Neuronal stem cell (in vitro differentiated cells): ENCODE measurements around the gene MRPS34.

Experiments used
- DNase-seq: peaks from one replicate; pipeline ENCODE4 v3.0.0-alpha.2; 2013; ENCODE audit warnings: low spot score
- H2AFZ ChIP-seq: one replicate; pipeline ENCODE4 v1.6.1; 2013; ENCODE audit warnings: mild to moderate bottlenecking, low read length, inconsistent platforms
- H2AK5ac ChIP-seq: 2 replicates; pipeline ENCODE4 v1.6.1; 2013; ENCODE audit warnings: low read depth, mild to moderate bottlenecking, inconsistent platforms, low read length, moderate library complexity, mixed read lengths
- H2BK120ac ChIP-seq: 2 replicates; pipeline ENCODE4 v1.6.1; 2013; ENCODE audit warnings: low read depth, mild to moderate bottlenecking, inconsistent platforms, low read length, moderate library complexity, mixed read lengths
- H2BK12ac ChIP-seq: one replicate; pipeline ENCODE4 v1.6.1; 2013; ENCODE audit warnings: low read length, inconsistent platforms
- H2BK15ac ChIP-seq: 2 replicates; pipeline ENCODE4 v1.6.1; 2013; ENCODE audit warnings: mild to moderate bottlenecking, low read length, inconsistent platforms, mixed read lengths
- H2BK5ac ChIP-seq: one replicate; pipeline ENCODE4 v1.6.1; 2013; ENCODE audit warnings: inconsistent platforms, mild to moderate bottlenecking, low read length, moderate library complexity
- H3K14ac ChIP-seq: one replicate; pipeline ENCODE4 v1.6.1; 2013; ENCODE audit warnings: low read length, inconsistent platforms
- H3K18ac ChIP-seq: 2 replicates; pipeline ENCODE4 v1.6.1; 2013; ENCODE audit warnings: low read length, inconsistent platforms
- H3K23ac ChIP-seq: 2 replicates; pipeline ENCODE4 v1.6.1; 2013; ENCODE audit warnings: low read depth, mild to moderate bottlenecking, mixed read lengths, low read length, inconsistent platforms; ENCODE audit not compliant: poor library complexity
- H3K27ac ChIP-seq: replicated peaks from 3 replicates; pipeline ENCODE4 v1.5.1; 2013; ENCODE audit warnings: low read length, inconsistent platforms
- H3K27me3 ChIP-seq, 3 experiments: 2 replicates each; pipeline ENCODE4 v1.6.1; 2013; ENCODE audit warnings: low read length in 3 of 3, mild to moderate bottlenecking in 2 of 3, inconsistent platforms in 1 of 3, low read depth in 1 of 3, mixed read lengths in 1 of 3, moderate library complexity in 1 of 3; ENCODE audit not compliant: control insufficient read depth in 3 of 3, insufficient read depth in 3 of 3
- H3K36me3 ChIP-seq, 2 donors: replicated peaks in 1 of 2; 2 replicates each; pipeline ENCODE4 v1.6.1; 2013; ENCODE audit warnings: low read length in 2 of 2; ENCODE audit not compliant: control insufficient read depth in 2 of 2, insufficient read depth in 2 of 2
- H3K4ac ChIP-seq: 2 replicates; pipeline ENCODE4 v1.6.1; 2013; ENCODE audit warnings: inconsistent platforms, mild to moderate bottlenecking, low read length, moderate library complexity
- H3K4me1 ChIP-seq, 2 donors: 1 replicate in 1 of 2; 2 replicates in 1 of 2; pipeline ENCODE4 v1.6.1; 2013; ENCODE audit warnings: low read length in 2 of 2, low read depth in 1 of 2; ENCODE audit not compliant: control insufficient read depth in 2 of 2, insufficient read depth in 1 of 2
- H3K4me2 ChIP-seq: one replicate; pipeline ENCODE4 v1.6.1; 2013; ENCODE audit warnings: mild to moderate bottlenecking, low read length, inconsistent platforms; ENCODE audit not compliant: insufficient read depth, poor library complexity, severe bottlenecking
- H3K4me3 ChIP-seq, 2 donors: 2 replicates each; pipeline ENCODE4 v1.5.1; 2013; ENCODE audit warnings: low read length in 2 of 2, mild to moderate bottlenecking in 2 of 2, inconsistent platforms in 1 of 2, moderate library complexity in 1 of 2
- H3K79me1 ChIP-seq: one replicate; pipeline ENCODE4 v1.6.1; 2013; ENCODE audit warnings: low read depth, mild to moderate bottlenecking, inconsistent platforms, low read length, moderate library complexity
- H3K9ac ChIP-seq: one replicate; pipeline ENCODE4 v1.6.1; 2013; ENCODE audit warnings: mild to moderate bottlenecking, low read depth, low read length, inconsistent platforms; ENCODE audit not compliant: poor library complexity
- H3K9me3 ChIP-seq, 2 donors: replicated peaks in 1 of 2; 2 replicates each; pipeline versions ENCODE3 to v1.6.1; 2013; ENCODE audit warnings: low read length in 2 of 2, mild to moderate bottlenecking in 2 of 2, inconsistent platforms in 1 of 2, low read depth in 1 of 2, mixed read lengths in 1 of 2, moderate library complexity in 1 of 2; ENCODE audit not compliant: control insufficient read depth in 2 of 2, insufficient read depth in 1 of 2
- H4K8ac ChIP-seq: one replicate; pipeline ENCODE4 v1.6.1; 2013; ENCODE audit warnings: low read depth, mild to moderate bottlenecking, inconsistent platforms, low read length, moderate library complexity
- H4K91ac ChIP-seq: one replicate; pipeline ENCODE4 v1.6.1; 2013; ENCODE audit warnings: low read length, low read depth, mild to moderate bottlenecking, inconsistent platforms; ENCODE audit not compliant: poor library complexity
- WGBS, 2 donors: extraction: QIAGEN DNeasy Blood & Tissue Kit; methylation state at CpG; one replicate each; pipeline ENCODE4 v1.1.7; 2013; ENCODE audit warnings: missing lambda C conversion rate in 2 of 2, mixed read lengths in 1 of 2; ENCODE audit not compliant: insufficient read length in 2 of 2, insufficient replicate concordance in 1 of 2; ENCODE audit errors: extremely low coverage in 2 of 2; 5-methylcytosine and 5-hydroxymethylcytosine counted together

Gene MRPS34

GRCh38 chr16:1817716-1818115 is 44.8 kb upstream of the MRPS34 start:
- Histone ChIP-seq H3K4me2 (no peak overlapping the region), H3K18ac (no peak overlapping the region), H2BK5ac (peak overlapping the region; percentile 75), H3K4me3 (no peak overlapping the region), H3K4me1 (no peaks in the 10 kb centered on the region), H2AK5ac (no peak overlapping the region), H3K23ac (no peak overlapping the region), H3K14ac (no peak overlapping the region), H3K36me3 (peaks cover 15 to 65% of the 10 kb centered on the region in 2 donors), H3K4ac (no peak overlapping the region), H3K9ac (no peak overlapping the region), H2BK12ac (no peak overlapping the region), H2AFZ (no peak overlapping the region), H4K8ac (peak overlapping the region; percentile 65), H3K27ac (no peak overlapping the region), H3K79me1 (peaks cover 13% of the 10 kb centered on the region), H4K91ac (no peak overlapping the region), H3K9me3 (no peaks in the 10 kb centered on the region), H2BK120ac (no peak overlapping the region), H3K27me3 (no peaks in the 10 kb centered on the region), H2BK15ac (no peak overlapping the region)
- WGBS, 2 donors, result no CpG with 5 or more reads among the region's 17 CpGs
- DNase-seq, result no peak

DNA sequence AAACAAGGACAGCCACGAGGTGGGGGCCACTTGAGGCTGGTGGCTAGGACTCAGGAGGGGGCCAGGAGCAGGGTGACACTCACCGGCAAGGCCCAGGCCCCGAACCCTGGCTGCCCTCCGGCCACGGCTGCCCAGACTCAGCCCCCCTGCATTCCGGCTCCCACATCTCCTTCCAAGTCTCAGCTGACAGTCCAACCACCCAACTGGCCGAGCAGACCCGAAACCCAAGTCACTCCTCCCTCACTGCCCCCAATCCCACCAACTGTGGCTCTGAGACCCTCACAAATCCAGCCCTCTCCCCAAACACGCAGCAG is 44.3 kb upstream of the MRPS34 start:
- no peak overlapping the region for H3K18ac ChIP-seq
- no peak overlapping the region for H2AFZ ChIP-seq
- no peaks in the 10 kb centered on the region for H3K9me3 ChIP-seq
- peaks cover 10% of the 10 kb centered on the region for H3K79me1 ChIP-seq
- no peak overlapping the region for H4K91ac ChIP-seq
- H3K4me1 ChIP-seq, result no peaks in the 10 kb centered on the region
- peak overlapping the region; percentile 75 for H2BK5ac ChIP-seq
- H2AK5ac ChIP-seq, result no peak overlapping the region
- H3K4ac ChIP-seq, result no peak overlapping the region
- no peaks in the 10 kb centered on the region for H3K27me3 ChIP-seq
- DNase-seq, result no peak
- no peak overlapping the region for H3K14ac ChIP-seq
- no peak overlapping the region for H4K8ac ChIP-seq
- H3K4me2 ChIP-seq, result no peak overlapping the region
- WGBS, 2 donors, result no CpG with 5 or more reads among the region's 9 CpGs
- no peak overlapping the region for H2BK15ac ChIP-seq
- no peak overlapping the region for H3K4me3 ChIP-seq
- no peak overlapping the region for H3K9ac ChIP-seq
- no peak overlapping the region for H2BK120ac ChIP-seq
- peaks cover 11 to 61% of the 10 kb centered on the region in 2 donors for H3K36me3 ChIP-seq
- no peak overlapping the region for H3K23ac ChIP-seq
- no peak overlapping the region for H2BK12ac ChIP-seq
- H3K27ac ChIP-seq, result no peak overlapping the region

DNA sequence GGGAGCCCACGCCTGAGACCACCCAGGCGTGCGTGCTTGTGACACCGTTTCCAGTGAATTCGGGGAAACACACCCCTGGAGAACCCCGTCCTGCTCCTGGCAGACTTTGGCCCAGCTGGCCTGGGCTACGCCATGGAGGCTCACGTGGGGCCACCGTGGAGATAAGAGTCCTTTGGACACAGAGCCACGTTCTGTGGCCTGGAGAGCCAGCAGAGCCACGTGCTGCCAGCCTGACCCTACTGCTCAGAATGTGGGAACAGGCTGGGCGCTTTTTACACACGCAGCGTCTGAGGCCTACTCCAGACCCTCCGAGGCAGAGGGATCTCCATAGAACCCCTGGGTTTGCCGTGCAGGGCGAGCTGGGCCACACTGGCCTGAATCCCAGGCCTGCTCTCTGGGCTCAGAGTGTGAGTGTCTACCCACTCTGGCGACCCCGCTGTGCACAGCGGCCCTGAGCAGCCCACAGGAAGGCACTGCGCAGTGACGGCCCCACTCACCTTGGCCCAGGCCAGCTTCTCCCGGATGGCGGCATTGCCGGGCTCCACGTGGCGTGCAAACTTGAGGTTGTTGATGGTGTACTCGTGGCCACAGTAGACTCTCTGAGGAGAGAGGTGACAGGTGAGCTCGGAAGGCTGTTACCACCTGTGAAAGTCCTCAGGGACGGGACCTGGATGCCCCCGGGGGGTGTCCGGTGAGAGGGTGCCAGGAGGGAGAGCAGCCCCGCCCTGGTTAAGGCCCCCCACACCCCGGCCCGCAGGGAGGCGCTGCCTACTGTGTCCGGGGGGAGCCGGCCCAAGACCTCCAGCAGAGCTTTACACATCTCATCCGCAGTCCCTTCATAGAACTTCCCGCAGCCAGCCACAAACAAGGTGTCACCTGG is 43.7 kb upstream of the MRPS34 start:
- Histone ChIP-seq H2AFZ (no peak overlapping the region), H3K36me3 (peaks cover 10 to 57% of the 10 kb centered on the region in 2 donors), H3K18ac (no peak overlapping the region), H3K27ac (no peak overlapping the region), H2BK120ac (no peak overlapping the region), H4K91ac (no peak overlapping the region), H2BK15ac (no peak overlapping the region), H3K23ac (peak overlapping the region; percentile 11), H3K14ac (no peak overlapping the region), H4K8ac (no peak overlapping the region), H2BK12ac (no peak overlapping the region), H2BK5ac (no peak overlapping the region), H2AK5ac (no peak overlapping the region), H3K4ac (no peak overlapping the region), H3K79me1 (peaks cover 7% of the 10 kb centered on the region), H3K27me3 (no peaks in the 10 kb centered on the region), H3K9ac (no peak overlapping the region), H3K4me2 (no peak overlapping the region), H3K9me3 (no peaks in the 10 kb centered on the region), H3K4me3 (no peak overlapping the region), H3K4me1 (no peaks in the 10 kb centered on the region)
- DNase-seq, result no peak
- WGBS, 2 donors, result no CpG with 5 or more reads among the region's 40 CpGs

- no peak overlapping the region for H2AFZ ChIP-seq
- no peaks in the 10 kb centered on the region for H3K9me3 ChIP-seq
- no peak overlapping the region for H2BK15ac ChIP-seq
- H2AK5ac ChIP-seq, result no peak overlapping the region
- no peak overlapping the region for H3K18ac ChIP-seq
- no peak overlapping the region for H4K8ac ChIP-seq
- no peak overlapping the region for H2BK5ac ChIP-seq
- no peak overlapping the region for H3K27ac ChIP-seq
- no peak overlapping the region for H4K91ac ChIP-seq
- H3K9ac ChIP-seq, result no peak overlapping the region
- H3K4me1 ChIP-seq, result no peaks in the 10 kb centered on the region
- no peak overlapping the region for H3K4ac ChIP-seq
- no CpG with 5 or more reads among the region's 11 CpGs for WGBS, 2 donors
- H3K4me2 ChIP-seq, result no peak overlapping the region
- peaks cover 7 to 52% of the 10 kb centered on the region in 2 donors for H3K36me3 ChIP-seq
- peaks cover 7% of the 10 kb centered on the region for H3K79me1 ChIP-seq
- no peak overlapping the region for H2BK120ac ChIP-seq
- no peak for DNase-seq
- H3K27me3 ChIP-seq, result no peaks in the 10 kb centered on the region
- H3K14ac ChIP-seq, result no peak overlapping the region
- H2BK12ac ChIP-seq, result no peak overlapping the region
- H3K4me3 ChIP-seq, result no peak overlapping the region
- no peak overlapping the region for H3K23ac ChIP-seq
These were observed 42.5 kb upstream of the MRPS34 start for GRCh38 chr16:1815461-1815860.
